A549 (cell line): ENCODE data around the gene MEG3. TPM values are rescaled to one million over a fixed set of nuclear protein-coding genes. Genes with fewer than 3 reads are reported as not detected.

Experiments used
- ATAC-seq, 2 experiments: fragments of 200-7000 bp in 1 of 2; fragments of >200 bp in 1 of 2; cut with Nextera tagmentation in 1 of 2; cut with Tn5 transposase in 1 of 2; 3 replicates each; pipeline versions ENCODE4 v1.8.0 to v1.9.1; 2018 to 2020; ENCODE audit warnings: mild to moderate bottlenecking in 1 of 2, moderate library complexity in 1 of 2
- CTCF ChIA-PET: fragments of 300-600 bp; sonication (Branson Sonifier 250); formaldehyde crosslinking; extraction: SDS; loops from one replicate; lab custom pipeline; 2021; ENCODE audit warnings: antibody characterized with exemption, inconsistent platforms; lab: Yijun Ruan, JAX
- POLR2A ChIA-PET: fragments of 350-600 bp; formaldehyde crosslinking; extraction: SDS; loops from one replicate; lab custom pipeline; 2021; ENCODE audit warnings: antibody characterized with exemption, inconsistent platforms; lab: Yijun Ruan, JAX
- DNase-seq, 2 experiments: peaks; one replicate each; pipeline versions ENCODE4 v3.0.0 to v3.0.0-alpha.2; 2011 to 2016; ENCODE audit warnings: low read depth in 1 of 2, low spot score in 1 of 2
- FAIRE-seq: peaks from 2 replicates; lab custom pipeline; 2011; peaks lifted over from hg19 to GRCh38; lab: Jason Lieb, UNC
- H3K27ac ChIP-seq, 2 experiments: fragments of >200 bp; sonication (Bioruptor Twin); formaldehyde crosslinking; 3 replicates each; pipeline ENCODE4 v1.5.1; 2016 to 2017
- H3K4me1 ChIP-seq: fragments of >200 bp; sonication (Bioruptor Twin); formaldehyde crosslinking; 3 replicates; pipeline ENCODE4 v1.6.1; 2016
- H3K4me2 ChIP-seq: fragments of >200 bp; sonication (Bioruptor Twin); formaldehyde crosslinking; 3 replicates; pipeline ENCODE4 v1.6.1; 2016
- H3K4me3 ChIP-seq: fragments of >200 bp; sonication (Bioruptor Twin); formaldehyde crosslinking; 3 replicates; pipeline ENCODE4 v1.5.1; 2016
- H3K9me3 ChIP-seq: fragments of >200 bp; sonication (Bioruptor Twin); formaldehyde crosslinking; 3 replicates; pipeline ENCODE4 v1.6.1; 2016
- CBX2 ChIP-seq: fragments of 200-600 bp; sonication (generic); IDR thresholded peaks from 2 replicates; pipeline ENCODE4 v1.6.1; 2016; ENCODE audit warnings: low read depth, mild to moderate bottlenecking, borderline replicate concordance
- CBX8 ChIP-seq: fragments of 200-600 bp; sonication (generic); IDR thresholded peaks from 2 replicates; pipeline ENCODE4 v1.6.1; 2016
- CEBPB ChIP-seq, 2 experiments: fragments of >200 bp in 1 of 2; sonication (Bioruptor Twin) in 1 of 2; formaldehyde crosslinking in 1 of 2; IDR thresholded peaks; 2 replicates each; pipeline ENCODE4 v1.6.1; 2012 to 2016
- EHF ChIP-seq: fragments of 250-450 bp; sonication (Bioruptor Pico); IDR thresholded peaks from 2 replicates; pipeline ENCODE4 v1.5.0; 2020; ENCODE audit warnings: mild to moderate bottlenecking
- ELK1 ChIP-seq: fragments of 150-350 bp; IDR thresholded peaks from 2 replicates; pipeline ENCODE4 v1.6.1; 2014; ENCODE audit warnings: low read depth, mild to moderate bottlenecking, low read length
- ESRRA ChIP-seq: fragments of 150-350 bp; IDR thresholded peaks from 2 replicates; pipeline ENCODE4 v1.6.1; 2014; ENCODE audit warnings: mild to moderate bottlenecking, low read length, borderline replicate concordance
- FOSB ChIP-seq: fragments of 250-450 bp; sonication (Bioruptor Pico); IDR thresholded peaks from 2 replicates; pipeline ENCODE4 v1.5.0; 2020; ENCODE audit warnings: mild to moderate bottlenecking, moderate library complexity
- FOSL2 ChIP-seq, 2 experiments: fragments of 450-650 bp in 1 of 2; fragments of >200 bp in 1 of 2; sonication (Bioruptor Twin) in 1 of 2; formaldehyde crosslinking; IDR thresholded peaks; 2 replicates each; pipeline versions ENCODE4 v1.5.0 to v1.6.1; 2016 to 2020; ENCODE audit warnings: mild to moderate bottlenecking in 1 of 2, moderate library complexity in 1 of 2
- GATA3 ChIP-seq: IDR thresholded peaks from 2 replicates; pipeline ENCODE4 v1.6.1; 2012; ENCODE audit warnings: borderline replicate concordance
- HDAC2 ChIP-seq: fragments of 200-600 bp; sonication (generic); IDR thresholded peaks from 2 replicates; pipeline ENCODE4 v1.6.1; 2016
- HOXA7 ChIP-seq: fragments of 250-450 bp; sonication (Bioruptor Pico); IDR thresholded peaks from 2 replicates; pipeline ENCODE4 v1.5.0; 2020; ENCODE audit warnings: mild to moderate bottlenecking, moderate library complexity
- JUNB ChIP-seq: fragments of >200 bp; sonication (Bioruptor Twin); formaldehyde crosslinking; IDR thresholded peaks from 2 replicates; pipeline ENCODE4 v1.6.1; 2016
- KDM5A ChIP-seq: fragments of 200-600 bp; sonication (generic); IDR thresholded peaks from 2 replicates; pipeline ENCODE4 v1.6.1; 2016; ENCODE audit warnings: antibody characterized with exemption, mild to moderate bottlenecking
- MAZ ChIP-seq: fragments of 150-350 bp; IDR thresholded peaks from 2 replicates; pipeline ENCODE4 v1.6.1; 2014; ENCODE audit warnings: antibody characterized with exemption, low read depth, low read length, borderline replicate concordance
- NFE2L2 ChIP-seq: fragments of 150-350 bp; conservative IDR thresholded peaks from 2 replicates; pipeline ENCODE4 v1.6.1; 2014; ENCODE audit warnings: low read length
- NPAS2 ChIP-seq: fragments of 250-450 bp; sonication (Bioruptor Pico); IDR thresholded peaks from 2 replicates; pipeline ENCODE4 v1.8.0; 2022; ENCODE audit warnings: mild to moderate bottlenecking, moderate library complexity, borderline replicate concordance
- NR3C1 ChIP-seq: fragments of >200 bp; sonication (Bioruptor Twin); formaldehyde crosslinking; IDR thresholded peaks from 3 replicates; pipeline ENCODE4 v1.6.1; 2017
- RAD21 ChIP-seq, 2 experiments: fragments of >200 bp in 1 of 2; sonication (Bioruptor Twin) in 1 of 2; formaldehyde crosslinking in 1 of 2; IDR thresholded peaks in 1 of 2; conservative IDR thresholded peaks in 1 of 2; 2 replicates in 1 of 2; 3 replicates in 1 of 2; pipeline ENCODE4 v1.6.1; 2012 to 2018; ENCODE audit warnings: inconsistent platforms in 1 of 2
- RCOR1 ChIP-seq: fragments of 150-350 bp; IDR thresholded peaks from 2 replicates; pipeline ENCODE4 v1.6.1; 2014; ENCODE audit warnings: antibody characterized with exemption, low read length, low read depth
- SREBF2 ChIP-seq: fragments of 450-650 bp; IDR thresholded peaks from 2 replicates; pipeline ENCODE4 v1.6.1; 2014; ENCODE audit warnings: mild to moderate bottlenecking, moderate library complexity
- TP53 ChIP-seq: fragments of 250-450 bp; sonication (Bioruptor Pico); IDR thresholded peaks from 2 replicates; pipeline ENCODE4 v1.5.0; 2021; ENCODE audit warnings: mild to moderate bottlenecking, moderate library complexity
- ZC3H11A ChIP-seq: fragments of 450-650 bp; IDR thresholded peaks from 2 replicates; pipeline ENCODE4 v1.6.1; 2014; ENCODE audit warnings: antibody characterized with exemption, mild to moderate bottlenecking
- WGBS: methylation state at CpG from one replicate; pipeline ENCODE4 v1.1.6; 2017; ENCODE audit errors: missing lambda C conversion rate; 5-methylcytosine and 5-hydroxymethylcytosine counted together
- polyA plus RNA-seq, 4 experiments: library from polyadenylated mRNA; depleted of rRNA in 3 of 4; stranded (reverse); fragments of >200 nt; fragmentation: RNase III in 1 of 4; extraction: RNeasy Plus Mini Kit Qiagen cat#74134 plus additional on column Dnase treatment in 1 of 4; gene quantifications; 2 replicates in 3 of 4; 3 replicates in 1 of 4; pipeline ENCODE4 v1.2.3, GENCODE V29; 2011 to 2017
- TF ChIP-seq, protein P1 (sequence below): IDR thresholded peaks from 2 replicates; pipeline ENCODE4 v1.6.1; 2012
- TF ChIP-seq, protein P2 (sequence below): fragments of 200-600 bp; sonication (generic); IDR thresholded peaks from 2 replicates; pipeline ENCODE4 v1.6.1; 2016; ENCODE audit warnings: antibody characterized with exemption, mild to moderate bottlenecking, moderate library complexity
- TF ChIP-seq, protein P3 (sequence below): fragments of >200 bp; sonication (Bioruptor Twin); formaldehyde crosslinking; IDR thresholded peaks from 3 replicates; pipeline ENCODE4 v1.5.1; 2016

MEG3 gene
- polyA plus RNA-seq, 2 of the 4 experiments (the other 2 are of a cell fraction): 27.0 to 56.7 TPM

DNA sequence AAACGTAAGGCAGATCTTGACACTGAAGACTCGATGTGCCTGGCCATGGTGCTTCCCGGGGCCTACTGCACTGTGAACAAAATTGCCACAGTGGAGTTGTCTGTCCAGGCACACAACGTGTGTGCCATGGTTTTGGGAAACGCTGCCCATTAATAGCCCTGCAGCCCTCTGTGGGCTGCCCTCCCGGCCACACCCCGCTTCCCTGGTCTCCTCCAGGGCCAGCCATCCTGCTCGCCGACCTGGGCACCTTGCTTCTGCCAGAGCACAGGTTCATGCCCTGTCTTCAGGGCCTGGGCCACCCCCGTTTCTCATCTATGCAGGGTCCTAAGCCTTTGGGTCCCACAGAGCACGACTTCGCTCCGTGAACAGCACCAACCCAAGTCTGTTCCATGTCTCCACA is 18.9 kb downstream of the MEG3 start:
- ATAC-seq: no peak

GRCh38 chr14:100845341-100845740 is 19.4 kb downstream of the MEG3 start:
- no peak for FAIRE-seq
- TF ChIP-seq GATA3 (no peak), KDM5A (no peak), EHF (CRISPR knock-in tag) (no peak), CBX8 (no peak), NPAS2 (CRISPR knock-in tag) (no peak), RAD21 (conservative IDR thresholded peaks at IDR 0.05 in 1 of 2, IDR thresholded peaks at IDR 0.05 in 1 of 2) (no peak), RCOR1 (no peak), NFE2L2 (no peak), ESRRA (no peak), FOSL2 (IDR thresholded peaks at IDR 0.05) (no peak), FOSL2 (CRISPR knock-in tag; IDR thresholded peaks at IDR 0.05) (no peak), MAZ (no peak)
- TF ChIP-seq, protein P1, sequence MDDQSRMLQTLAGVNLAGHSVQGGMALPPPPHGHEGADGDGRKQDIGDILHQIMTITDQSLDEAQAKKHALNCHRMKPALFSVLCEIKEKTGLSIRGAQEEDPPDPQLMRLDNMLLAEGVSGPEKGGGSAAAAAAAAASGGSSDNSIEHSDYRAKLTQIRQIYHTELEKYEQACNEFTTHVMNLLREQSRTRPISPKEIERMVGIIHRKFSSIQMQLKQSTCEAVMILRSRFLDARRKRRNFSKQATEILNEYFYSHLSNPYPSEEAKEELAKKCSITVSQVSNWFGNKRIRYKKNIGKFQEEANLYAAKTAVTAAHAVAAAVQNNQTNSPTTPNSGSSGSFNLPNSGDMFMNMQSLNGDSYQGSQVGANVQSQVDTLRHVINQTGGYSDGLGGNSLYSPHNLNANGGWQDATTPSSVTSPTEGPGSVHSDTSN: no peak
- TF ChIP-seq, all 56 proteins: peak for 0

More for the DNA sequence above, 18.9 kb downstream of the MEG3 start:
- Histone ChIP-seq H3K4me1 (peaks cover 11% of the 10 kb centered on the region; the same call in 1 of the 3 replicates), H3K27ac (no peak overlapping the region)
- TF ChIP-seq NPAS2 (CRISPR knock-in tag) (no peak), HDAC2 (no peak), FOSB (no peak), ELK1 (no peak), KDM5A (no peak), CBX8 (no peak), CBX2 (no peak), ESRRA (no peak), JUNB (no peak), NR3C1 (no peak), NFE2L2 (no peak), EHF (CRISPR knock-in tag) (no peak), ZC3H11A (no peak), TP53 (CRISPR knock-in tag) (no peak), CEBPB (IDR thresholded peaks at IDR 0.05) (no peak), SREBF2 (no peak), HOXA7 (CRISPR knock-in tag) (no peak)
- TF ChIP-seq, protein P2, sequence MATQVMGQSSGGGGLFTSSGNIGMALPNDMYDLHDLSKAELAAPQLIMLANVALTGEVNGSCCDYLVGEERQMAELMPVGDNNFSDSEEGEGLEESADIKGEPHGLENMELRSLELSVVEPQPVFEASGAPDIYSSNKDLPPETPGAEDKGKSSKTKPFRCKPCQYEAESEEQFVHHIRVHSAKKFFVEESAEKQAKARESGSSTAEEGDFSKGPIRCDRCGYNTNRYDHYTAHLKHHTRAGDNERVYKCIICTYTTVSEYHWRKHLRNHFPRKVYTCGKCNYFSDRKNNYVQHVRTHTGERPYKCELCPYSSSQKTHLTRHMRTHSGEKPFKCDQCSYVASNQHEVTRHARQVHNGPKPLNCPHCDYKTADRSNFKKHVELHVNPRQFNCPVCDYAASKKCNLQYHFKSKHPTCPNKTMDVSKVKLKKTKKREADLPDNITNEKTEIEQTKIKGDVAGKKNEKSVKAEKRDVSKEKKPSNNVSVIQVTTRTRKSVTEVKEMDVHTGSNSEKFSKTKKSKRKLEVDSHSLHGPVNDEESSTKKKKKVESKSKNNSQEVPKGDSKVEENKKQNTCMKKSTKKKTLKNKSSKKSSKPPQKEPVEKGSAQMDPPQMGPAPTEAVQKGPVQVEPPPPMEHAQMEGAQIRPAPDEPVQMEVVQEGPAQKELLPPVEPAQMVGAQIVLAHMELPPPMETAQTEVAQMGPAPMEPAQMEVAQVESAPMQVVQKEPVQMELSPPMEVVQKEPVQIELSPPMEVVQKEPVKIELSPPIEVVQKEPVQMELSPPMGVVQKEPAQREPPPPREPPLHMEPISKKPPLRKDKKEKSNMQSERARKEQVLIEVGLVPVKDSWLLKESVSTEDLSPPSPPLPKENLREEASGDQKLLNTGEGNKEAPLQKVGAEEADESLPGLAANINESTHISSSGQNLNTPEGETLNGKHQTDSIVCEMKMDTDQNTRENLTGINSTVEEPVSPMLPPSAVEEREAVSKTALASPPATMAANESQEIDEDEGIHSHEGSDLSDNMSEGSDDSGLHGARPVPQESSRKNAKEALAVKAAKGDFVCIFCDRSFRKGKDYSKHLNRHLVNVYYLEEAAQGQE: no peak
- TF ChIP-seq, protein P3, sequence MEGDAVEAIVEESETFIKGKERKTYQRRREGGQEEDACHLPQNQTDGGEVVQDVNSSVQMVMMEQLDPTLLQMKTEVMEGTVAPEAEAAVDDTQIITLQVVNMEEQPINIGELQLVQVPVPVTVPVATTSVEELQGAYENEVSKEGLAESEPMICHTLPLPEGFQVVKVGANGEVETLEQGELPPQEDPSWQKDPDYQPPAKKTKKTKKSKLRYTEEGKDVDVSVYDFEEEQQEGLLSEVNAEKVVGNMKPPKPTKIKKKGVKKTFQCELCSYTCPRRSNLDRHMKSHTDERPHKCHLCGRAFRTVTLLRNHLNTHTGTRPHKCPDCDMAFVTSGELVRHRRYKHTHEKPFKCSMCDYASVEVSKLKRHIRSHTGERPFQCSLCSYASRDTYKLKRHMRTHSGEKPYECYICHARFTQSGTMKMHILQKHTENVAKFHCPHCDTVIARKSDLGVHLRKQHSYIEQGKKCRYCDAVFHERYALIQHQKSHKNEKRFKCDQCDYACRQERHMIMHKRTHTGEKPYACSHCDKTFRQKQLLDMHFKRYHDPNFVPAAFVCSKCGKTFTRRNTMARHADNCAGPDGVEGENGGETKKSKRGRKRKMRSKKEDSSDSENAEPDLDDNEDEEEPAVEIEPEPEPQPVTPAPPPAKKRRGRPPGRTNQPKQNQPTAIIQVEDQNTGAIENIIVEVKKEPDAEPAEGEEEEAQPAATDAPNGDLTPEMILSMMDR: no peak
- TF ChIP-seq, all 56 proteins: peak for 0
- H3K9me3 ChIP-seq: no peaks in the 10 kb centered on the region
- ChIA-PET POLR2A (no interaction called here), CTCF (interaction anchor here (1.0 to 1.6 kb wide), 2 partner anchors 390 to 462 kb away, joined by 3 to 4 read pairs; no protein-coding TSS in a partner anchor)
- DNase-seq (no peak), FAIRE-seq (no peak)
- no peak overlapping the region for H3K4me3 ChIP-seq
- no peak overlapping the region for H3K4me2 ChIP-seq
- 87% methylated on average over 13 of the region's 13 CpGs for WGBS

More at GRCh38 chr14:100845341-100845740, 19.4 kb downstream of the MEG3 start:
- no peak overlapping the region for H3K4me3 ChIP-seq
- ChIA-PET CTCF (interaction anchor here (1.0 to 1.6 kb wide), 2 partner anchors 389 to 463 kb away, joined by 3 to 4 read pairs; no protein-coding TSS in a partner anchor), POLR2A (no interaction called here)
- H3K4me2 ChIP-seq: no peak overlapping the region
- 66% methylated on average over 8 of the region's 17 CpGs for WGBS
- ATAC-seq (no peak), DNase-seq (no peak)
- no peaks in the 10 kb centered on the region for H3K9me3 ChIP-seq
- peaks cover 11% of the 10 kb centered on the region; the same call in 1 of the 3 replicates for H3K4me1 ChIP-seq
- no peak overlapping the region for H3K27ac ChIP-seq
